Activated CD4-positive, alpha-beta T cell treated with anti-CD3 and anti-CD28 coated beads, Interleukin-2, amount 50 U/mL, for 24 hours (primary cell): ENCODE data around the gene ST8SIA5.
"Not testable (repeated sequence)": the region's sequence is repeated elsewhere in the genome, so short reads cannot be mapped to it uniquely, and the experiment has no call there.

Source experiments
- DNase-seq, 2 donors: peaks; one replicate each; pipeline ENCODE4 v3.0.0-alpha.2; 2020; ENCODE audit warnings: low read depth in 1 of 2, low spot score in 1 of 2

The ST8SIA5 gene

DNA sequence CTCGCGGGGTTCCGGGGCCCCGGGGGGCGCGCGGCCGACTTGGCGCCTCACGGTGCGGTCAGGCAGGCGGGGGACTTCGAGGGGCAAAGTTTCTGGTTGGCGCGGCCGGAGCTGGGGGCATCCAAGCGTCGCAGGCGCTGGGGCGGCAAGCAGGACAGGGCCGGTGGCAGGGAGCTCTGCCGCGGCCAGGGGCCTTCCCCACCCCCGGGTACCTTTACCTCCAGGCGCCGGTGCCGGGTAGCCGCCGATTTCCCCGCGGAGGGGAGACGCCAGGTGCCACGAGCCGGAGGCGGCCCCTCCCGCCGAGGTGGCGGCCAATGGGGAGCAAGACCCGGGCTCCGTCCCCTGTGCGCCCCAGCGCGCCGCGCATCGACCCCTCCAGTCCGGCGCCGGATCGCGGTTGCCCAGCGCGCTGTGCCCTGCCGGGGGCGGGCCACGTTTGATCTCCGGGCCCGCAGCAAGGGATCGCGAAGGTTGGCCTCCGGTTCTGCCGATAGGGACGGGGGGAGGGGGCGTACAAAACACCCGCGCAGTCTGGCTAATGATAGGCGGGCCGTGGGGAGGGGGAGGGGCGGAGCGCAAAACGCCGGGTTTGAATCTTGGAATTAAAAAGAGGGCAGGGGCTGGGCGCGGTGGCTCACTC, at the start of gene ST8SIA5:
Gene ST8SIA5 (minus strand): TSS at position 495 of the 643 bp plus-strand sequence. CDS start 545 bp downstream, outside the sequence.
- DNase-seq: no peak

DNA sequence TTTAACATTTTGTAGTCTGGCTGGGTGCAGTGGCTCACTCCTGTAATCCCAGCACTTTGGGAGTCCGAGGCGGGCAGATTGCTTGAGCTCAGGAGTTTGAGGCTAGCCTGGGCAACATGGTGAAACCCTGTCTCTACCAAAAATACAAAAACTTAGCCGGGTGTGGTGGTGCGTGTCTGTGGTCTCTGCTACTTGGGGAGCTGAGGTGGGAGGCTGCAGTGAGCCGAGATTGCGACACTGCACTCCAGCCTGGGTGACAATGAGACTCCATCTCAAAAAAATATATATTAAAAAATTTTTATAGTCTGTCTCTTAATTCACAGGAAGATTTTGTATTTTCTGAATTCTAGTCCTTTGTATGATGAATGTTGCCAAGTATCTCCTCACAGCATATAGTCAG, 39.1 kb upstream of the ST8SIA5 start:
- DNase-seq: not testable (repeated sequence)

DNA sequence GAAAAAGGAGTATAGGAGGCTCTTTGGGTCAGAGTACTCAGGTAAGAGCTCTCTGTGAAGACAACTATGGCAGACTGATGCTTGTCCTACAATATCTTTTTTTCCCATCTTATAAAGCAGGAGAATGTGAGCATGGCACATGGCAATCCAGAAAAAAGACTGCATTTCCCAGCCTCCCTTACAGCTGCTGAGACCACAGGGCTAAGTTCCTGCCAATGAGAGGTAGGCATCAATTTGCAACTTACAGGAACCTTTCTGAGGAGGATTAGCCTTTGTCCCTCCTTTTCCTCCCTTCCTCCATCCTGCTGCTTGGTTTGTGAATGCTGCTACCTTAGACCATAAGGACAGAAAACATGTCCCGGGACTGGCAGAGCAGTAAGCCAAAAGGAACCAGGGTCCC, 37.8 kb upstream of the ST8SIA5 start:
- no peak for DNase-seq

DNA sequence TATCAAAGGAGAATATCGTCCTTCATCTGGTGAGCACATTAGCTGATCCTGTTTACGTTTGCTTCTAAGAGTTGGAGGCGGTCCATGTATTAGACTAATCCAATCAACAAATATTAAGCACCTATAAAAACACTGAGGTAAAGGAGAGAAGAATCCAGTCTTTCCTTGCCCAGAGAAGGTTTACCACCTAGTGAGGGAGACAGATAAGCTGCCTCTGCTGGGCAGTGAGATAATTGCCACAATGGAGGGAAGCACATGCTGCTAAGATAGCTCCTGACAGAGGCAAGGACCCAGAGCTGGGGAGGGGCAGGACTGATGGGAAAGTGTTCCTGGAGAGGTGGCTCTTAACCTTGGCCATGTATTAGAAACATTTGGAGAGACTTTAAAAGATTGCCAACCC, 36.7 kb upstream of the ST8SIA5 start:
- no peak for DNase-seq

GRCh38 chr18:46789088-46789487, 32.2 kb upstream of the ST8SIA5 start:
- no peak for DNase-seq

GRCh38 chr18:46787674-46788073, 30.8 kb upstream of the ST8SIA5 start:
- no peak for DNase-seq

GRCh38 chr18:46772357-46772756, 15.5 kb upstream of the ST8SIA5 start:
- no peak for DNase-seq

DNA sequence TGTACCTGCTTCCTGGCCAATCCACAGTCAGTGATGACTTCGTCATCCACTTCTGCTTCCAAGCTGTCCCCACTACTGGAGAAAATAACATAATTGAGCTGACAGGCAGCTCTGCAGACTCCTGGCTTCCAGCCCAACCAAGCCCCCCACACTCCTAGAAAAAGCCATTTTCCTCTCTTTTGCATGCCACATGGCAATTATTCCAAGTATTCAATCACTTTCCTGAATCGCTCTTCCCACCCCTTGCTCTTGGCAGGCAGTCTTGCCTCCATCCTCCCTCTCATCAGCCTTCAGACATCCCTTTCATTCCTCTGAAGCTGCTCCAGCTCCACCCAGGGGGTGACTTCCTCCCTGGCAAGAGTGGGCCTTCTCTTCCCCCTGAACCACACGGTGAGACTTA, 14.3 kb upstream of the ST8SIA5 start:
- no peak for DNase-seq

DNA sequence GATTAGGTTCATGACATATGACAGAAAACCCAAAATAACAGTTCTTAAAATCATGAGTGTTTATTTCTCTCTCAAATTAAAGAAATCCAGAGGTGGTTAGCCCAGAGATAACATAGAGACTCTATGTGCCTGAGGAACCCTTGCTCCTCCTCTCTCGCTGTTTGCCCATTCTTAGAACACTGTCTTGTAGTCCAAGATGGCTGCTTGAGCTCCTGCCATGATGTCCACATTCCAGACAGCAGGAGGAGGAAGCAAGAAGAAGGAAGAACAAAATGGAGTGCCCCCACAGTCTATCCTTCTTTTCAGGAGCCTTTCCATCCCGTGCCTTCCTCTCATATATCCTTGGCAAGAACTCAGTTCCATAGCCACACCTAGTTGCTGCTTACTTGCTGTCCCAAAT, 13.9 kb upstream of the ST8SIA5 start:
- no peak for DNase-seq

- DNase-seq: no peak
Measured at GRCh38 chr18:46768166-46768921, 11.5 kb upstream of the ST8SIA5 start.

DNA sequence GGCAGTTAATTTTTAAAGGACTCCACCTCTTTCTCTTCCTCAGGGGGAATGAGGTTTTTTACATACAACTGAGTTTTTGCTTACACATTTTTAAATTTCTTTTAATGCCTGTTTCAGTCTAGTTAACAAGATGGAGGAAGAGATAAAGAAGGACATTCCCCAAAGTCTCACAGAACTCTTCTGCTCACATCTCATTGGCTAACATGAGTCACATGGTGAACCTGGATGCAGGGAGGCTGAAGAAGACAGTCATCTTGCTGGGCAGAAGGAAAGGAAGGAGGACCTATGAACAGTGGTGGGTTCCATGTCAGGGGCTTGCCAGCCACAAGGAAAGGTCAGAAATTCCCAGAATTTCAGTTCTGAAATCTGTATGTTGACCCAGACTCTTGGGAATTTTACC, 10.4 kb upstream of the ST8SIA5 start:
- DNase-seq: no peak

- DNase-seq: no peak
Measured at GRCh38 chr18:46764586-46764985, 7.7 kb upstream of the ST8SIA5 start.

- no peak for DNase-seq
Measured at GRCh38 chr18:46761059-46761769, 4.4 kb upstream of the ST8SIA5 start.

DNA sequence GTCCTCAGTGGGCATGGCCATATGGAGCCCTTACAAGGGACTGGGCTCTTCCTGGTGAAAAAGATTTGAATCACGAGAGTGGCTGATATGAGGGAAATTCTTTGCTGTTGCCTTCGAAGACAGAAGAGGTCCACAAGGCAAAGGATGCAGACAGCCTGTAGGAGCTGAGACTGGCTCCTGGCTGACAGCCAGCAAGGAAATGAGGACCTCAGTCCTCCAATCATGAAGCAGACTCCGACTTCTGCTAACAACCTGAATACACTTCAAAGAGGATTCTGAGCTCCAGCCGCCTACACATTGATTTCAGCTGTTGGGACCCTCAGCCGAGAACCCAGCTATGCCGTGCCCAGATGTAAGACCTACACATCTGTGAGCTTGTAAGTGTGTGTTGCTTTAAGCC, 3.0 kb upstream of the ST8SIA5 start:
- no peak for DNase-seq

GRCh38 chr18:46756025-46756558, 761 bp downstream of the ST8SIA5 start:
- no peak for DNase-seq

GRCh38 chr18:46755315-46756024, 1.4 kb downstream of the ST8SIA5 start:
- no peak for DNase-seq

- DNase-seq: no peak
Measured at GRCh38 chr18:46754661-46755292, 2.1 kb downstream of the ST8SIA5 start.

DNA sequence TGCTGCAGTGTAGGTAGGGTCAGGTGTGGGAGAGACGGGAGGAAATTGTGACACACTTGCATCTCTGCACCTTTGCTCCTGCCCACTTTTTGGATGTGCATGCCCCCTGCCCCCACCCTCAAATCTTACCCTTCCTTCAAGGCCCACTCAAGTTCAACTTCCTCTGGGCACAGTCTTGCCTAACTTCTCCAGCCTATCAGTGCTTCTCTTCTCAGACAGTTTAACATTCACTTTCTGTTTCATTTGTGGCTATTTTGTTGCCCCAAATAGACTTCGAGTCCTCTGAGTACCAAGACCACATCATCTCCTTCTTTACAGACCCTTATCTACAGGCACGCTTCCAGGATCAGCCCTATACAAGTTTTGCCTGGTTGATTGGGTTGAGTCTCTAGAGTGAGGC, 2.7 kb downstream of the ST8SIA5 start:
- DNase-seq: no peak

GRCh38 chr18:46751882-46752281, 5.0 kb downstream of the ST8SIA5 start:
- DNase-seq: no peak

DNA sequence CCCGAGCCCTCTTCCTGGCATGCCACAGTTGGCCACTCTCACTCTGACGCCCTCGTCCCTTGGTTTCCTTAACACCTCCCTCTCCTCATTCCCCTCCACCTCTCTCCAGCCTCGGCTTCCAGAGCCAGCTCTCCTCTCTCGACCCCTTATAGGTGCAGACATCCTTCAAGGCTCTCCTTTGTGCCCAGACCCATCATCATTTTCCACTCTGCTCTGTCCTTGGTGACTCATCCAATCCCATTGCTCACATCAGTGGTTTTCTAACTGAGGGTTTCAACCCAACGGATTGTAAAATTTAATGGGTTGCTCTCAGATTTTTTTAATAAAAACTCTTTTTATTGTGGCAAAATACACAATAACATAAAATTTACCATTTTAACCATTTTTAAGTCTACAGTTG, 6.2 kb downstream of the ST8SIA5 start:
- DNase-seq: no peak

DNA sequence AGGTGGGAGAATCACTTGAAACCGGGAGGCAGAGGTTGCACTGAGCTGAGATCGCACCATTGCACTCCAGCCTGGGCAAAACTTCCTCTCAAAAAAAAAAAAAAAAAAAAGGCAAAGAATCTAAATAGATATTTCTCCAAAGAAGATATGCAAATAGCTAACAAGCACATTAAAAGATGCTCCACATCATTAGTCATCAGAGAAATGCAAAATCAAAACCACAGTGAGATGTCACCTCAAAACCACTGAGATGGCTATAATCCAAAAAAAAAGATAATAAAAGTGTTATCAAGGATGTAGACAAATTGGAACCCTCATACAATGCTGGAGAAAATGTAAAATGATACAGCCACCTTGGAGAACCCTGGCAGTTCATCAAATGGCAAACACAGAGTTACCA, 8.4 kb downstream of the ST8SIA5 start:
- DNase-seq: no peak
